ENCODE data around the gene PRKCB. TPM values are rescaled to one million over a fixed set of nuclear protein-coding genes. Genes with fewer than 3 reads are reported as not detected.

PRKCB gene
- total and polyA plus RNA-seq, 9 donors: 0.38 to 5.0 (median 1.2) TPM

- Histone ChIP-seq H3K27ac (no peak overlapping the region), H3K4me3 (no peak overlapping the region), H3K9me3 (no peaks in the 10 kb centered on the region), H3K36me3 (no peaks in the 10 kb centered on the region), H3K4me1 (ENCODE audit: insufficient read depth) (no peaks in the 10 kb centered on the region), H3K27me3 (no peaks in the 10 kb centered on the region)
- DNase-seq: no peak
- no peak for TF ChIP-seq CTCF (IDR thresholded peaks at IDR 0.05)
- no peak for TF ChIP-seq EP300 (IDR thresholded peaks at IDR 0.05)
- no peak for TF ChIP-seq POLR2A (IDR thresholded peaks at IDR 0.05)
- intact Hi-C loops (cut with DNase I): no loop called here
- 60 to 63% (median 62%) methylated on average over 10 of the region's 10 CpGs for WGBS, 3 donors
Observed at GRCh38 chr16:24130494-24131085, 294.8 kb downstream of the PRKCB start.

GRCh38 chr16:24131294-24131693, 295.5 kb downstream of the PRKCB start:
- Histone ChIP-seq H3K4me1 (ENCODE audit: insufficient read depth) (no peaks in the 10 kb centered on the region), H3K4me3 (no peak overlapping the region), H3K27ac (no peak overlapping the region), H3K36me3 (no peaks in the 10 kb centered on the region), H3K9me3 (no peaks in the 10 kb centered on the region), H3K27me3 (no peaks in the 10 kb centered on the region)
- 63 to 76% (median 65%) methylated on average over 2 of the region's 2 CpGs for WGBS, 3 donors
- no peak for TF ChIP-seq POLR2A (IDR thresholded peaks at IDR 0.05)
- intact Hi-C loops (cut with DNase I): no loop called here
- DNase-seq: no peak

GRCh38 chr16:24132048-24132796, 296.4 kb downstream of the PRKCB start:
- WGBS, 3 donors: 81 to 95% (median 90%) methylated on average over 2 of the region's 2 CpGs
- Histone ChIP-seq H3K9me3 (no peaks in the 10 kb centered on the region), H3K27ac (no peak overlapping the region), H3K4me3 (no peak overlapping the region), H3K4me1 (ENCODE audit: insufficient read depth) (no peaks in the 10 kb centered on the region), H3K36me3 (no peaks in the 10 kb centered on the region), H3K27me3 (no peaks in the 10 kb centered on the region)
- no peak for DNase-seq
- intact Hi-C loops (cut with DNase I): no loop called here
- TF ChIP-seq EP300 (IDR thresholded peaks at IDR 0.05) (no peak), POLR2A (IDR thresholded peaks at IDR 0.05) (no peak), CTCF (IDR thresholded peaks at IDR 0.05) (no peak)

- no peaks in the 10 kb centered on the region for H3K9me3 ChIP-seq
- no peak overlapping the region for H3K27ac ChIP-seq
- no peaks in the 10 kb centered on the region for H3K36me3 ChIP-seq
- H3K27me3 ChIP-seq: no peaks in the 10 kb centered on the region
- intact Hi-C loops (cut with DNase I): no loop called here
- 71 to 82% (median 77%) methylated on average over 3 of the region's 3 CpGs for WGBS, 3 donors
- H3K4me3 ChIP-seq: no peak overlapping the region
- no peak for DNase-seq
- H3K4me1 ChIP-seq (ENCODE audit: insufficient read depth): no peaks in the 10 kb centered on the region
- no peak for TF ChIP-seq POLR2A (IDR thresholded peaks at IDR 0.05)
- TF ChIP-seq EP300 (IDR thresholded peaks at IDR 0.05): no peak
- no peak for TF ChIP-seq CTCF (IDR thresholded peaks at IDR 0.05)
Observed at GRCh38 chr16:24132797-24133155, 297.0 kb downstream of the PRKCB start.

Data from ovary (tissue), 9 donors.